Activated T-cell treated with anti-CD3 and anti-CD28 coated beads for 24 hours (primary cell): ENCODE measurements around the gene ATF7.

Experiments used
- DNase-seq: peaks from one replicate; pipeline ENCODE4 v3.0.0-alpha.2; 2020; ENCODE audit warnings: low read depth

The ATF7 gene

DNA sequence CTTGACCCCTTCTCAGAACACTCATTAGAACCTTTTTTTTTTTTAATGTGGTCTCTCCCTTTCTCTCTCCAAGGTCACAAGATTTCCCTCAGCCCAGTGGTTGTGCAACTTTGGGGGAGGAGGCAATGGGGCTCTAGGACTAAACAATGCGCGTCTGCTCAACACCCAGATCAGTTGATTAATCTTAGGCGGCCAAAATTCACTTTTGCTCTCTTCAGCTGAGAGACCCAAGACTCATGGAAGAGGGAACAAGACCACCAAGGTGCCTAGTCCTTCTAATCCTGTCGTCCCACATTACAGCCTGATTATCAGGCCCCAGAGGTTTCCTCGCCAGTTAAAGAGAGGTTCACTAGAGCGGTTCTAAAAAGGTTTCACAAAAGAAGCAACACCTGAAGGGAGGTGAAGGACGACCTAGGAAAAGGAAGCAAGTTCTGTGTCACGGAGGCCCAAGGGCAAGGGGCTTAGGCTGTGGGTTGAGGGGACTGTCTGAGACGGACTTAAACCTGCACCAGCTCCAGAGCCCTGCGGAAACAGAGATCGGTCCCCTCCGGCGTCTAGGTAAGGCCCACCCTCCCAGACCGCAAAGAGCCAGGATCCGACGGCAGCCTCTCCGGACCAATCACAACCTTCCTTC, 125.9 kb downstream of the ATF7 start:
- DNase-seq: no peak

DNA sequence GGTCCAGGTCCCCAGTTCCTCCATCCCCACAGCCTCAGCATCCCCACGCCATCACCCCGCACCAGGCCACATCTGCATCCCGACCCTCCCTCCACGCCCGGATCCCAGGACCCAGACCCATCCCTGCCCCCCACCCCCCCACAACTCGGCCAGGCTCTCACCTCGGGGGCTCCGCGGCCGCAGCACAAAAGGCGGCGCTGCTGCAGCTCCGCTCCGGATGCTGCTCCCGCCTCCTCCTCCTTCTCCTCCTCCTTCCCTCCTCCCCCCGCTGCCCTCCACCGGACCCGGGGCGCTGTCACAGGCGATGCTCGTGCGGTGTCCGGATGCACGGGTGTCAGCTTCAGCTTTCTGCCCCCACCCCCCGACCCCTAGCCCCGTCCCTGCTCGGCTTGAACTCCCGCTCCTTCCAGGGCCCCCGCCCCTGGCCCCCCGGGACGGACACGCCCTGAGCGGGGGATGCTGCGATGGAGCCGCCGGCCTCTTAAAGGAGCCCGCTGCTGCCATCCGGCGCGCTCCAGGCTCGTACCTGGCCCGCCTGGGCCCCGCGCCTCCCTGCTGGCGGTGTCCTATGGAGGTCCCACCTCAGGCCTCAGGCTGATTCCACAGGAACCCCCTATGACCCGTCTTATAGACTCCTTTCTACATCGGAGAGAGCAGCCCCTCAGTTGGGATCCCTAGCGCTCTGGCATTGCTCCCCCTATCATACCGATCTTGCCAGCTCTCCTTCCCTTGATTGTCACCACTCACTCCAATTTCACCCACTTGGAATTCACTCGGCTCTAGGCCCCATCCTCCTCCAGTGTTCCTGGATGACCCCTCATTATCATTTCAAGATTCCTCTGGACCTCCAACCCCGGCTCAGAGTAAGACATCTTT, 126.7 kb downstream of the ATF7 start, which contains the start of gene MAP3K12:
TSS of gene MAP3K12 (minus strand) at position 193 of the 876 bp plus-strand sequence. CDS start 12,067 bp downstream, outside the sequence.
- peak; percentile 48 for DNase-seq

DNA sequence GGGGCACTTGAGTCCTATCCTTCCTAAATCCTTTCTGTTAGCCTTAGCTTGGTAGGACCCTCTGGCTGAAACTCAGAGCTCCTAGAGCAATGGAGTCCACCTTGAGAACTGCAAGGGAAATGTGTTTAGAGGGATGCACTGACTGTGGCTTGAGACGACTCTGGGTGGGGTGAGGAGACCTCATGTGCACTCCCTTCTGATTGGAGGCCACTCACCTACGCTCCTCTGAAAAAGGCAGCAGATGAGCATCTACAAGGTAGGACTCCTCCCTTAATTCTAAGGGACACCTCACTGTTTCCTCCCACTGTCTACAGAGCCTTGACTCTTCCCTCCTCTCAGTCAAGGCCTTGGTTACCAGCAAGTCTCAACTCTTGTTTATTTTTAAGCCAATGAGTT, 127.9 kb downstream of the ATF7 start:
- no peak for DNase-seq

DNA sequence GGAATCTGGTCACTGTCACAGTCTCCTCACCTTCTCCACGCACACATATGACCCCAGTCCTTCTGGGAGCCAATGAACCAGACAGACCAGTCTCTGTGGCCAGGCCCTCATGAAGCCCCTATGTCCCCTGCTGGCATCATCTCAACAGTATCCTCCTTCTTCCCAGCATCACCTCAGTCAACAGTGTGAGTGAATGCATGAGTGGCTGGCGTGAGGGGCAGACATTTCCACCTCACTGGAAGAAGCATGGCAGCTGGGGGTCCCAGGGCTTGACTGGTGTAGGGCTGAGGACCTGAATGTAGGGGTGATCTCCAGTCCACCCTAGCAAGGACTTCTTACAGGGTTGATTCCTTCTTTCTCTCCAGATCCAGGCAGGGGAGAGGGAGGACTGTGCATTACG, 128.7 kb downstream of the ATF7 start:
- DNase-seq: no peak

DNA sequence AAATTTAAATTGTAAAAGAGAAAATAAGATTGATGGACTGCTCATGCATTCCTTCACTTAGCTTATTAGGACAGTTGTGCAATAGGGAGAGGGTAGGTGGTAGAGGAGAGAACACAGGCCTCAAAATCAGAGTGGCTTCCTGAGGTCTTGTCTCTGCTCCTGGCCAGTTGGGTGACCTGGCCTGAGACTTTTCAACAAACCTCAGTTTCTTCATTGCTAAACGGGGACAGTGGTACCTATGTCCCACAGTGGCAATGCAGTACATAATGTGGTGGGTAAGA, 129.5 kb downstream of the ATF7 start:
- no peak for DNase-seq

DNA sequence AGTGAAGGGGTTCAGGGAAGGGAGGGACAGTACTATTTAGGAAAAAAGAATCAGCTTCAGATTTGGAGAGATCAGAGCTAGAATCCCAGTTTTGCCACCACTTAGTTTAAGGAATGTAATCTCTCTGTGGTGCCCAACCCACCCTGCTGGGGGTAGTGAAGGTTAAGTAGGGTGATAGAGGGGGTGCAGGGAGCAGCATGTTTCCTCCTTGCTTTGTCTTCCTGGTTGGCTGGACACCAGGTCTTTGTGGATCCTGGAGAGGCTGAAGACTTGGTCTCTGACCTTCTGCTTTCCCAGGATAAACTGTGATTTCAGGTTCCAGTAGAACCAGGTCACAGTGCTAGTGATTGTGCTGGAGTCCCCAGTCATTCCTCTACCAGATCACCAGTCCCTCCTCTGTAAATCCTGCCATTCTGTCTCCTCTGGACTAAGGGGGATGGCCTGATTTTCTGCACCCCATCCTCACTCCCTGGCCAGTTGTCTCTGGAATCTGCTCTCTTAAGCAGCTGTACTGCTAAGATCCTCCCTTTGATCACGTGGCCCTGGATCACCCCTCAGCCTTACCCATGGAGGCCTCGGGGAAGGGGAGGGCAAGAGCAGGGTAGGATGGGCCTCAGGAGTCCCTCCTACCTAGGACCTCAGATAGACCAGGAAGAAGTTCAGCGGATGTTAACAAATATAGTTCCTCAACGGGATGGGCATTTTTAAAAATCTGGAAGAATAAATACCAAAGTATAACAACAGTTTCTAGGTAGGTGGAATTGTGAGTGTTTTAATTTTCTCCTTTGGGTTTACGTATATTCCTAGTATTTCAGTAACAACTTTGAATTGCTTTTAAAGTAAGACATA, 130.1 kb downstream of the ATF7 start:
- no peak for DNase-seq

DNA sequence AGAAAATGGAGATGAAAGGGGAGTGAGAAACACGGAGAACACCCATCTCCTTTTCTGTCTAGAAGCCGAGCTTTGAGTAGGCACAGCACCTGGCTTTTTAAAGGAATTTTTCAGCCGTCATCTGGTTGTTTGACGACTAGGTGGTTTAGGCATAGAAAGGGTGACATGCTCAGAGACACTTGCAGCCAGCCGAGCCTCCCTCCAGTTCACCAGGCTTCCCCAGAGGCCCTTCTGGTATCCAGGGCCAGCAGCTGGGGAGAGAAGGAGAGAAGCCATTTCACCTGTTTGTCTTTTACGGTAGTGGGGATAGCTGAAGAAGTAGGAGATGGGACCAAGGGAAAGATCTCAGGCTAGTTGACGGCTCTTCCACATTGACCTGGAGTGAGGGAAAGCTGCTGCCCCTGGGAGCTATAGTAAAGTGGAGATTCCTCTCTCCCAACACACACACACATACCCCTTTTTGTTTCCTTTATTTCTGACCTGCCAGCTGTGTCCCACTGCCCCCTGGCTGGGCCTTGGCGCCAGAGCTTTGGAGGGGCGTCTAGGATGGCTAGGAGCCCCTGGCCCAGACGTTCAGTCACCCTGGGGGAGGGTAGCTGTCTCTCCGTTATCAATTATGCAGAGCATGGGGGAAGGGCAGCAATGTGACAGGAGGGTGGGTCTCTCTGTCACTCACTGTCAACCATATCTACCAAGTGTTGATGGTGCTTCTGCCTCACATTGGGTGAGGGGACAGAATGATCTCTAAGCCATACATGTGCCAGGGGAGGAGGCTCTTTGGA, 132.4 kb downstream of the ATF7 start:
- no peak for DNase-seq

DNA sequence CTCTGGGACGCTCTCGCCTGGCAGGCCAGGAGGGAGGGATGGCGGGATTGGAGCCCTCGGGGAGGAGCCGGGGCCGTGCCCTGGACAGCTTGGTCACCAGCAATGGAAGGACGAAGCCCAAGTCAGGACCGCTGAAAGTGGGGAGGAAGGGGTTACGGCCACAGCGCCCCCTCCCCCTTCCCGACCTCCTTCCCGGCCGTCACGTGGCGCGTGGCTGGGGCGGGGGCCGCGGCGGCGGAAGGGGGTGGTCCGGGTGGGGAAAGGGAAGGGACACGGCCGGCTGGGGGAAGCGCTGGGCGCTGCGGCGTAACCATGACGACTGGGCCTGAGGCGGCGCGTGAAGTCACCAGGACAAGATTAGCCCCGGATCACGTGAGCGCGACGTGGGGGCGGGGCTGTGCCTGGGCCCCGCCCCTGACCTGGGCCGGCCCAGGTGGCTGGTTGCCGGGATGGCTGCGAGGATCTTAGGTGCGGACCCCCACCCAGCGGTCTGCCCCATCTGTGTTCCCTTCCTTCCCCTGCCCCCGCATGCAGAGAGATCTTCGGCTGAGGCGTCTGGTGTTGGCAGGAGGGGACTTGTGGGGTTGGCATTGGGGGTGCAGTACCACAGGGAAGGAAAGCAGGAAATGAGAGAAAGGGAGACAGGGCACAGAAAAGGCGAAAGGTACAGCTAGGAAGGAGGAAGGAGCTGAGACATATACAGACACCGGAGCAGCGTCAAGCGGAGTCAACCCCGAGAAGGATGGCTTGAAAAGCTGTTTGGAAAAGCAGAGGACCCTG, 133.2 kb downstream of the ATF7 start:
- peak; percentile 80 for DNase-seq

DNA sequence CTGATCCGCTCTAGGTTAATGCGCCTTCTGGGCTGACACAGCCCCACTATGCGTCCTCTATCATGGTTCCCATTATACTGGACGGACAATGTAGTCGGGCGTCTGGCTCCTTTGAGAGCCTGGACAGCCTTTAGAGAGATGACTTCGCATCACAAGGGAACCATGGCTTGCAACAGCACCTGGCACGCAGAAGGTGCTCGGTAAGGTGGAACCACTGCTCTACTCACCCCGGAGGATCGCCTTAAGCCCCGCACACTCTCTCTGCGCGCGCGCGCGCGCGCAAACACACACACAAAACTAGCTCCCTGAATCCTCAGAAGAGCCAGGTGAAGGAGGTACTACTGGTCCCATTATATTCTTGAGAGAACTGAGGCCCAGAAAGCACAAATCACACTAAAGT, 134.0 kb downstream of the ATF7 start:
- DNase-seq: no peak

DNA sequence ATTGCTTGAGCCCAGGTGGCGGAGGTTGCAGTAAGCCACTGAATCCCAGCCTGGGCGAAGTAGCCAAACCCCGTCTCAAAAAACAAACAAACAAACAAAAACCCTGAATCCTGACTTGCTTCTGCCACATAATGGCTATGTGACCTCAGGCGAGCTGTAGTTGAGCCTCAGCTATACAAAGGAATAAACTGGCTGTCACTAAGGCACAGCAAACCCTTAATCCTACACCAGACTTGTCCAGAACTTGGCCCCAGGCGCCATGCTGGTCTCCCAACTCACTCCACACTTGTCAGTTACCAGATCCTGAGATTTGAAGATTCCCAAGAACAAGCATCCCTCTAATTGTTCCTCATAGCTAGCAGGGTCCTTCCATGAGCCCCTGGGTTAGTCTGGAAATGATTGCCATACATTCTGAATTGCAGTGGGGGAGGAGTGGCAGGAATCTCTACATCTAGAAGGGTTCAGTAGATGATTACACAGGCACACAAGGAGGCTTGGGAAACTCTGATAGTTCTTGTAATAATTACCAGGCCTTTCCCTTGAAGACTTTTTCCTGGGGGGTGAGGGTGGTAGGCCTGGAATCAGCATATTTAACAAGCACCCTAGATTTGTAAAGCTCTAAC, 136.8 kb downstream of the ATF7 start:
- DNase-seq: no peak

DNA sequence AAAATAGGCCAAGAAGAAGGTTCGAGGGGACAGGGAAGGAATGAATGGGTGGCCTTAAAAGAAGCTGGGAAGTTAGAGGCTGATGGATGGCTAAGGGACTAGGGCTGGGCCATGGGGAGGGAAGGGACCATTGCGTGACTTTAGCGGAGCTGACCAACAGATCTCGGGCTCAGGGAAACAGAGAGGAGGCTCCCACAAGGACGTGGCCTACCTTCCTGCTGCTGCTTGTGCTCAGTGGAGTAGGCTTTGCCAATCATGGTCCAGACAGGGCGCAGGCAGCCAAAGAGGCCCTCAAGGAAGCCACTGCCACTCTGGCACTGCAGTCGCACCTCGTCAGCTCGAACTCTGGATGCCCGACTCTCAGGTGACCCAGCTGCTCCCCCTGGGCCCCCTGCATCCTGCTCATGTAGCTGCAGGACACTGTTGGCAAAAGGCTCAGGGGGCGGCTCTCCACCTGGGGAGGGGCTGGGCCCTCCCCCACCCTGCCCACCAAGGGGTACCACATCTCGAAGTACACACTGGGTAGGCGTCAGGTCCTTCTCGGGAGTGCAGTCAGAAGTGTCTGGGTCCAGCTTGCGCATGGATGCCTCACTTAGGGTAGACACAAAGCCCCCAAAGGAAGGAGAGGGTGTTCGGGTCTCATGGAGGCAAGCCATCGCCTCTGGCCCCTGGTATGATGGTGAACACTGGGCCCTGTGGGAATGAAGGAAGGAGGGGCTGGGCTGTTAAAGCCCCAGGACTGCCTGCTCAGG, 139.3 kb downstream of the ATF7 start:
- DNase-seq: no peak

DNA sequence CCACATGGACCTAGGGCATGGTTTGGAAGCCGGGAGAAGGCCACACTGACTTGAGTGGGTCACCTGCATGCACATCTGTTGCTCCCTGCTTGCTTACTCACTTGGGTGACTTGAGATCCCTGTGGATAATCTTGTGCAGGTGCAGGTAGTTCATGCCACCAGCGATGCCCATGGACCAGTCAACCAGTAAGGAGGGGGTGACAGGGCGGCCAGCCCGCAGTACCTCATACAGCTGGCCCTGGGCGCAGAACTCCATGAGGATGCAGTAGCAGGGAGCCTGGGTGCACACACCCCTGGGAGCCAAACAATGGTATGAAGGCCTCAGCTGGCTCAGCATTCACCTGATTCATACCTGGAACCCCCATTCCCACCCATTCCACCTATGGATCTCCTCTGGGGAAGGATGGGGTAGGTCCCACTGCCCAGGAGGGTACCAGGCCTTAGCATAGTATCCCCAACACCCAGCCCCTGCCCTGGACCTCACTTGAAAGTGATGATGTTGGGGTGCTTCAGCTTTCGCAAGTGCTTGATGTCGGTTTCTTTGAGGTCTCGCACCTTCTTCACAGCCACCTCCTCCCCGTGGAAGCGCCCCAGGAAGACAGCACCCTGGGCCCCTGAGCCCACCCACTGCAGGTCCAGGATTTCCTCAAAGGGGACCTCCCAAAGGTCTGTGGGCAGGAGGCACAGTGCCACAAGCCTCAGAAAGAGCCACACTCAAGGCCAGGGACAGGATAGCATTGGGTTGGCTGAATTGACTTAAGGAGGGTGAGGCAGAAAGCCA, 140.0 kb downstream of the ATF7 start:
- DNase-seq: no peak

DNA sequence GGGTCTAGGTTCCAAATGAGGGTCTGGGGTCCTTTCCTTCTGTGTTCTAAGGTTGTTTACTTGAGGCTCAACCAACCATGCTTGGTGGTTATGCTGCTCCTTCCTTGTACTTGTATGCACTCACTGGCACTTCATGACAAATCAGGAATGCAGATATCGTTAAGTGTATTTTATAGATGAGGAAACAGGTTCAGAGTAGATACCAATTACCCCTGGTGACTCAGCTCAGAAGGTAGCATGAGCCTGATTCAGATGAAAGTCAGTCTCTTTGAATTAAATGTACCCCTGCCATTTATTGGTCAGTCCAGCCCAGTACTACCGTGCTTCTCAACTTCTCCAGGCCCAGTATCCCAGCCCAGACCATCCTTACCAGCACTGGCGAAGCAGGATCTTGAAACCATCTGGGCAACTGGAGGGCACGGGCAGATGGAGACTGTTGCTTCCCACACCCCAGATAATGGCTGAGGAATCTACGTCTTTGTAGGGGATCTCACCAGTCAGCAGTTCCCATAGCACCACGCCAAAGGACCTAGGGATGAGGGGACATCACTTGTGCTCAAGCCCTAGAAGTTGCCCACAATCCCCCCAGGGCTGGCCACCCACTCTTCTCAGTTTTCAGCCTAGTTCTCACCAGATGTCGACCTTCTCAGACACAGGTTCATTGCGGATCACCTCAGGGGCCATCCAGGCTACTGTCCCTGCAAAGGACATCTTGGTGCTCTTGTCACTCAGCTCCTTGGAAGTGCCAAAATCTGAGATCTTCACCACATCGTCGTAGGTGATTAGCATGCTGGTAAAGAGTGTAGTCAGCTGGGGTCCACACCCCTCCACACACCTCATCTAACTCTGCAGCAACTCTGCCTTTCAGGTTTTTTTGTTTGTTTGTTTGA, 141.3 kb downstream of the ATF7 start:
- no peak for DNase-seq

DNA sequence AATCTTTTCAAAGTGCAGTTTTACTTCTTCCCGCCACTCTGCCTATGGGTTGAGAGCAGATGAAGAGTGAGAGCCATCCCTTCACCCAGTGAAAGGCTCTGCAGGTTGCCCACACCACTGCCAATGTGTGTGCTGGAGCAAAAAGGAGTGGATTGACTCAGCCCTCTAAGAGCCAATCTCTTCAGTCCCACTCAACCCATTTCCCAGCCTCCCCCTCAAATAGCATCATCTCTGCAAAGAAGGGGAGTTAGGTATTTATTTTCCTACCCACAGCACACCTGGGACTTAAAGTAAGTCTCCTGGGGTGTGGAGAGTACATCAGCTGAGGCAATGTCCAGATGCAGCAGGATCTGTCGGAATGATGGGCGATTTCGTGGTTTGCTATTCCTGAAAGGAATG, 142.2 kb downstream of the ATF7 start:
- DNase-seq: no peak

DNA sequence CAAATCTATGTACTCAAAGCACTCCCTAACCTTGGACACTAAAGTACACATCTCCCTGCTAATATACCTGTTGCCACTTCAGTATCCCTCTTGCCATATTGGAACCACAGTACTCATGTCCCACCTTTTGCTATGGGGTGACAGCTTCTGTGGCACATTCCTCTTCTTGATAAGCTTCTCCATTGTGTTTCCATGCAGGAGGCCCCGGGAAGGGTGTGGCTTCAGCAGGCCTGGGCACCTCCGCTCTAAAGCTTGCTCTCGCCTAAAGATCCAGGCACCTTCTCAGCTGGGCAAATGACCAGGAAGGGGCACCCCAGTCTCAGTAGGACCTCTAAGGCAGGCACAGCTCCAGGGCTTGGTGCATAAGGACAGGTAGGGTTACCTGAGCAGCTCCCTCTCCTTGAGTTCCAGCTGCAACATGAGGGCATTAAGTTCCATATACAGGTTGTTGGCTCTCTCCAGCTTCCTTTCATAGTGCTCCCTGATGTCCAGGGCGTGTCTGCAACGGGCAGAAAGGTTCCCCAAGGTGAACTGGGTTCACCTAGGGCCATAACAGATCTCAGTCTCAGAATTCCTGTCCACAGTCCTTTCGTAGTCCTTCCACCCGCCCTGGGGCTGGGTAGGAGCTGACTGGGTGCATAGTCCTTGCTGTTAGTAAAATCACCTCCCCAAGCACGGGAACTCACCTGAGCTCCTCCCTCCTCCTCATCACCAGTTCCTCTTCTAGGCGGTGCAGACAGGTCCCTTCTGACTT, 142.8 kb downstream of the ATF7 start:
- no peak for DNase-seq

DNA sequence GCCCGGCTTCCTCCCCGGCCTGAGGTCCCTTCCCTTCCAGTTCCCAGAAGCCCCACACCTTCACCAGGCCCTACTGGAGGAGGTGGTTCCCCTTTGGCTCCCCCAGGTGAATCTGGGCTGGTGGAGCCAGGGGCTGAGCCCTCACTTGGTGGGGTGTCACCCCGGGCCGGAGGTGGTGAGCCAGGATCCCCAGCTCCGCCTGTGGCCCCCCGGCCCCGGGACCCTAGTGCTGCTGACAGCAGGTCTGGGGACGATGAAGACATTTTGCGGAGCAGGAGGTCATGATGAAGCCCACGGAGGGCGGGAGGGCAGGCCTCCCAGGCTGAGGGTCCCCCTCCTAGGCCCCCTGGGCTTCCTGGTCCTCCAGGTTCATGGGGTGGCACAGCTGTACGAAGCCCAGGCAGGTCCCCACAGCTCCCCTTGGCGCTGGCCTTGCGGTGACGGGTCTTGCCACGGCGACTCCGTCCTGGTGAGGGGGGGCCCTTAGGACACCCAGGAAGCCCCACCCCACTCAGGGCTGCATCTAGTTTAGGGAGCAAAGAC, 143.5 kb downstream of the ATF7 start:
- DNase-seq: no peak

DNA sequence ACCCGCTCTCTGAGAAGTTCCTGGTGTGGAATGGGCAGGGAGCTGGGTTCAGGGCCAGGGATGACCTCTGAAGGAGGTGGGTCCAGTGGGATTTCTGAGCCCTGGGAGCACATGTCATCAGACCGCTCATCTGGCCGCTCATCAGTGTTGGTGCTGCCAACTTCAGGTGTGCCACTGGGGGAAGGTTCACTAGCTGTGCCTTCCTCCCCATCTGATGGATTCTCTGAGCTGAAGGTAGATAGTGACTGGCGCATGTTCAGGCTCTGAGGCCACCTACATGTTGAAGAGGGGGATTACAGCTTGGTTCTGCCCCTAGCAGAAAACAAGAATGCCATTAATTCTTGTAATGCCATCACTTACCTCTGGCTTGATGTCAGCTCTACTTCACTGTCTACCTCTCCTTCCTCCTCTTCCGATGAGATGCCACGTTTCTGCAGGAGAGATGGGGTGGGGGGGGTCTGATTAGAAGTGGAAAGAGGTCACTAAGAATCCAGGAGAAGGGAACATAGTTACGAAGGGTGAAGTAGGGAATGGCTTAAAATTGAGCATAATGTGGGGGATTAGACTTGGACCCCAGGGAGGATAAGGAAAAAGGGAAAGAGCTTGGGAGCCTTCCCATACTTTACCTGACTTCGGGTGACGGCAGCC, 144.1 kb downstream of the ATF7 start:
- DNase-seq: no peak
